KMS-11 (cell line): Measurements from ENCODE around the gene ERVV-1.

Experiments
- H2AFZ ChIP-seq: fragments of 200-600 bp; sonication (generic); 2 replicates; pipeline ENCODE4 v1.6.1; 2016; ENCODE audit warnings: antibody characterized with exemption, mixed run types, low read depth
- H3K27ac ChIP-seq: fragments of 200-600 bp; sonication (generic); 2 replicates; pipeline ENCODE4 v1.6.1; 2016; ENCODE audit warnings: mild to moderate bottlenecking, mixed run types
- H3K27me3 ChIP-seq: fragments of 200-600 bp; sonication (generic); 2 replicates; pipeline ENCODE4 v1.6.1; 2017; ENCODE audit warnings: mild to moderate bottlenecking, low read depth, mixed run types, moderate library complexity; ENCODE audit not compliant: insufficient read depth
- H3K36me3 ChIP-seq: fragments of 200-600 bp; sonication (generic); 2 replicates; pipeline ENCODE4 v1.6.1; 2017; ENCODE audit warnings: mild to moderate bottlenecking, mixed run types; ENCODE audit not compliant: insufficient read depth
- H3K4me1 ChIP-seq: fragments of 200-600 bp; sonication (generic); 2 replicates; pipeline ENCODE4 v1.6.1; 2016; ENCODE audit warnings: mild to moderate bottlenecking, low read depth, mixed run types; ENCODE audit not compliant: poor library complexity, severe bottlenecking
- H3K4me2 ChIP-seq: fragments of 200-600 bp; sonication (generic); 2 replicates; pipeline ENCODE4 v1.7.0; 2016; ENCODE audit warnings: mild to moderate bottlenecking, mixed run types
- H3K4me3 ChIP-seq: fragments of 200-600 bp; sonication (generic); IDR thresholded peaks from 2 replicates; pipeline ENCODE4 v1.6.1; 2017; ENCODE audit warnings: low read depth, low read length, mixed read lengths; ENCODE audit not compliant: insufficient read depth
- H3K79me2 ChIP-seq: fragments of 200-600 bp; sonication (generic); 2 replicates; pipeline ENCODE4 v1.6.1; 2016; ENCODE audit warnings: low read depth, mixed run types; ENCODE audit not compliant: insufficient read depth
- H3K9ac ChIP-seq: fragments of 200-600 bp; sonication (generic); 2 replicates; pipeline ENCODE4 v1.6.1; 2016; ENCODE audit warnings: mild to moderate bottlenecking, mixed run types
- H4K20me1 ChIP-seq: fragments of 200-600 bp; sonication (generic); 2 replicates; pipeline ENCODE4 v1.6.1; 2016; ENCODE audit warnings: mild to moderate bottlenecking, mixed run types; ENCODE audit not compliant: insufficient read depth
- TF ChIP-seq, protein P1 (sequence below): fragments of 200-600 bp; sonication (generic); conservative IDR thresholded peaks from 2 replicates; pipeline ENCODE4 v1.6.1; 2017; ENCODE audit warnings: low read depth, mild to moderate bottlenecking, antibody characterized with exemption, low read length, moderate library complexity, mixed read lengths

Gene ERVV-1

DNA sequence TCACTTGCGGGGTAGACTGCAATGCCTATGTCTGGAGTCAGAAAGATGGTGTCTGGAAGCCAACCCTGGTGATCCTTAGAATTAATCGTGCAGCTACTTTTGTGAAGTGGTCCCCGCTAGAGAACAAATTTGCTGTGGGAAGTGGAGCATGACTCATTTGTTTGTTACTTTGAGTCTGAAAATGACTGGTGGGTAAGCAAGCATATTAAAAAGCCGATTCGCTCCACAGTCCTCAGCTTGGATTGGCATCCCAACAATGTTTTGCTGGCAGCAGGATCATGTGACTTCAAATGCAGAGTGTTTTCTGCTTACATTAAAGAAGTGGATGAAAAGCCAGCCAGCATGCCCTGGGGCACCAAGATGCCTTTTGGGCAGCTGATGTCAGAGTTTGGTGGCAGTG is 9.5 kb upstream of the ERVV-1 start:
- no peak overlapping the region for H3K9ac ChIP-seq
- no peak overlapping the region for H2AFZ ChIP-seq
- H3K27ac ChIP-seq, result no peak overlapping the region
- H4K20me1 ChIP-seq, result no peaks in the 10 kb centered on the region
- no peaks in the 10 kb centered on the region for H3K4me1 ChIP-seq
- TF ChIP-seq, protein P1, sequence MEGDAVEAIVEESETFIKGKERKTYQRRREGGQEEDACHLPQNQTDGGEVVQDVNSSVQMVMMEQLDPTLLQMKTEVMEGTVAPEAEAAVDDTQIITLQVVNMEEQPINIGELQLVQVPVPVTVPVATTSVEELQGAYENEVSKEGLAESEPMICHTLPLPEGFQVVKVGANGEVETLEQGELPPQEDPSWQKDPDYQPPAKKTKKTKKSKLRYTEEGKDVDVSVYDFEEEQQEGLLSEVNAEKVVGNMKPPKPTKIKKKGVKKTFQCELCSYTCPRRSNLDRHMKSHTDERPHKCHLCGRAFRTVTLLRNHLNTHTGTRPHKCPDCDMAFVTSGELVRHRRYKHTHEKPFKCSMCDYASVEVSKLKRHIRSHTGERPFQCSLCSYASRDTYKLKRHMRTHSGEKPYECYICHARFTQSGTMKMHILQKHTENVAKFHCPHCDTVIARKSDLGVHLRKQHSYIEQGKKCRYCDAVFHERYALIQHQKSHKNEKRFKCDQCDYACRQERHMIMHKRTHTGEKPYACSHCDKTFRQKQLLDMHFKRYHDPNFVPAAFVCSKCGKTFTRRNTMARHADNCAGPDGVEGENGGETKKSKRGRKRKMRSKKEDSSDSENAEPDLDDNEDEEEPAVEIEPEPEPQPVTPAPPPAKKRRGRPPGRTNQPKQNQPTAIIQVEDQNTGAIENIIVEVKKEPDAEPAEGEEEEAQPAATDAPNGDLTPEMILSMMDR, result no peak
- H3K79me2 ChIP-seq, result no peaks in the 10 kb centered on the region
- H3K4me3 ChIP-seq, result no peak overlapping the region
- no peak overlapping the region for H3K4me2 ChIP-seq
- H3K36me3 ChIP-seq, result no peaks in the 10 kb centered on the region
- H3K27me3 ChIP-seq, result no peaks in the 10 kb centered on the region; the same call in 1 of the 2 replicates

DNA sequence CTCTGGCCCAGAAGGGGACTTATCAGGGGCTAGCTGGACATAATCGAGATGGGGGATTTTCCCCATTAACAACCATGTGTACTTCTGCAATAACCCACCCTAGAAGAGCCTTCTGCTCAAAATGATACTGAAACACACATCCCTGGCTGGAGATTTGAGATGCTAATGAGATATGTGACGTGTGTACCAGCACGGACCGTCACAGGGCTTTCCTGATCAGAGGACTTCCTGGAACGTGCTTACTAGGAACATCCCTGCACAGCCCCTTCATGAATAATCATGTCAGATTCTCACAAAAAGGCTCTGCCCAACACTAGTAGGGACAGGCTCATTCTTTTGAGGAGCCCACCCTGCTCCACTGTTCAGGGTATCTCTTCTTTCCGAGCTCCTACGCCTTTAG is 6.5 kb upstream of the ERVV-1 start:
- H3K27me3 ChIP-seq, result no peaks in the 10 kb centered on the region; the same call in 1 of the 2 replicates
- no peak overlapping the region for H3K4me3 ChIP-seq
- no peaks in the 10 kb centered on the region for H4K20me1 ChIP-seq
- TF ChIP-seq, protein P1, result no peak
- H3K79me2 ChIP-seq, result no peaks in the 10 kb centered on the region
- no peak overlapping the region for H2AFZ ChIP-seq
- no peak overlapping the region for H3K9ac ChIP-seq
- no peak overlapping the region for H3K27ac ChIP-seq
- no peaks in the 10 kb centered on the region for H3K4me1 ChIP-seq
- H3K4me2 ChIP-seq, result no peak overlapping the region
- H3K36me3 ChIP-seq, result no peaks in the 10 kb centered on the region

DNA sequence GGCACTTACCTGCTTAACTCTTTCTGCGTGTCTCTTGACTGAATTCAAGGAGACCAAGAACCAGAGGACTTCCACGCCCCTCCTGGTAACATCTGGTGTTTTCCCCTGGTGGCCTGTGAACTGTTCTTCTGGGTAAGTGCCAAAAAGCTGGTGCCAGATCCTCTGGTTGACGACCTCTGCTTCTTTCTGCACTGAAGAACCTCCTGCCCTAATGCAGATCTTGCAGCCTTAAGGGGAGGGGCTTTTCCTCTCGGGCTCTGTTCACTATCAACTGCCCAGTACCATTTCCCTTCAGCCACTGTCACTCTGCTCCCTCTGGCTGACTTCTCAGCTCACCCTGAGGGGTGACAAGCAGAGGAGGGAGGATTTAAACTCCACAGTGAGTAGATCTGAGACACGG is 6.1 kb upstream of the ERVV-1 start:
- no peak overlapping the region for H3K9ac ChIP-seq
- no peaks in the 10 kb centered on the region; the same call in 1 of the 2 replicates for H3K27me3 ChIP-seq
- H3K4me2 ChIP-seq, result no peak overlapping the region
- H3K27ac ChIP-seq, result no peak overlapping the region
- H3K79me2 ChIP-seq, result no peaks in the 10 kb centered on the region
- TF ChIP-seq, protein P1, result no peak
- no peaks in the 10 kb centered on the region for H3K4me1 ChIP-seq
- H3K4me3 ChIP-seq, result no peak overlapping the region
- H2AFZ ChIP-seq, result no peak overlapping the region
- H4K20me1 ChIP-seq, result no peaks in the 10 kb centered on the region
- H3K36me3 ChIP-seq, result no peaks in the 10 kb centered on the region

- Histone ChIP-seq H3K4me3 (no peak overlapping the region), H3K79me2 (no peaks in the 10 kb centered on the region), H3K4me2 (no peak overlapping the region), H3K27me3 (no peaks in the 10 kb centered on the region; the same call in 1 of the 2 replicates), H3K9ac (no peak overlapping the region), H3K4me1 (no peaks in the 10 kb centered on the region), H2AFZ (no peak overlapping the region), H3K36me3 (no peaks in the 10 kb centered on the region), H4K20me1 (no peaks in the 10 kb centered on the region), H3K27ac (no peak overlapping the region)
- TF ChIP-seq, protein P1, result no peak
Measured at GRCh38 chr19:53008061-53008778, 5.5 kb upstream of the ERVV-1 start.
